ENCODE measurements around the gene TRIM3. TPM values are rescaled to one million over a fixed set of nuclear protein-coding genes. Genes with fewer than 3 reads are reported as not detected.
A peak's percentile ranks its signal among the peaks of the same experiment; 100 is the strongest.

The TRIM3 gene
- total RNA-seq, 1 experiment from 2014 or later, result 27.2 TPM

GRCh38 chr11:6481012-6481923 is 7.5 kb upstream of the TRIM3 start, which contains the start of the genes ARFIP2 and TIMM10B:
TSS of gene ARFIP2 (minus strand) at chr11:6481331. CDS start at chr11:6480421, 910 bp downstream.
TSS of gene TIMM10B (plus strand) at chr11:6481501. CDS start at chr11:6481517, 16 bp downstream.
- peak; percentile 96 for DNase-seq (ENCODE audit: low read depth)

DNA sequence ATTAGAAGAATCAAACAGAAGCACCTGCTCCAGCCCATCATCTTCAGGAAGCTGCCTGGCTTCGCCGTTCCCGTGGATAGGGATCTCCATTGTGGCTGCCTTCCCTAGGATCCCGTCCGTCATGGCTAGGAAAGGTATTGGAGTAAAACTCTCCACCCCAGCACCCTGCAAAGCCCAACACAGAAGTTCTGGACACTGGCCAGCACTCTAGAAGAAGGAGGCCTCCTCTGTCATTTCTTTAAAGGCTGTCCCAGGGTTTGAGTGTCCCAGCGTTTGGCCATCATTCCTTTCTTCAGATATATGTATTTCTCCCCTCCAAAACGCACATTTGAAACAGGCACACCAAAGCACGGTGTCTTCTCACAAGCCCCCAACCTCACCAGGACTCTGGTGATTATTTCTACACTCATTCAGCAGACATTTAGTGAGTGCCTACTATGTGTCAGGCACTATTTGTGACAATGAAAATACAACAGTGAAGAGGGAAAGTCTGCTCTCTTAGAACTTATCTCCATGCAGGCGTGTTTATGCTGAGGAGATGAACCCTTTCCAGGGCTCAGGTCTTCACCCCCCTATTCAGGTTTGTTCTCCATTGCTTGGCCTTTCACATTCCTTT is 6.7 kb upstream of the TRIM3 start:
- no peak for DNase-seq (ENCODE audit: low read depth)

GRCh38 chr11:6476571-6476970 is 2.8 kb upstream of the TRIM3 start:
- no peak for DNase-seq (ENCODE audit: low read depth)

DNA sequence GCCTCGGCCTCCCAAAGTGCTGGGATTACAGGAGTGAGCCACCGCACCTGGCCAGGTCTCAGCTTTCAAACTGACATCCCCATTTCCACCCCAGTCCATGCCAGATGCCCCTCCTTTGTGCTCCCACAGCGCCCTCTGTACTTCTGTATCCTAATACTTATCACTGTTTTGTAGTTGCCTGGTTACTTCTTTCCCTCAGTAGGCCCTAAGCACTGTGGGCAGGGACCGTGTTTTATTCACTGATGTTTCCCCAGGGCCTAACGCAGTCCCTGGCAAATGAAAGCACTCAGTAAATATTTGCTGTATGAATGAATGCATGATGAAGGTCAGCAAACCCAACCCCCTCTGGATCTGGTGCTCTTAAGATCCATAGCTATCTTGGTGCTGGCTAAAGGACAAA is 2.2 kb upstream of the TRIM3 start:
- no peak for DNase-seq (ENCODE audit: low read depth)

GRCh38 chr11:6474806-6475500 is 1.2 kb upstream of the TRIM3 start:
- peak; percentile 5 for DNase-seq (ENCODE audit: low read depth)

GRCh38 chr11:6474413-6474792 is 662 bp upstream of the TRIM3 start:
- no peak for DNase-seq (ENCODE audit: low read depth)

DNA sequence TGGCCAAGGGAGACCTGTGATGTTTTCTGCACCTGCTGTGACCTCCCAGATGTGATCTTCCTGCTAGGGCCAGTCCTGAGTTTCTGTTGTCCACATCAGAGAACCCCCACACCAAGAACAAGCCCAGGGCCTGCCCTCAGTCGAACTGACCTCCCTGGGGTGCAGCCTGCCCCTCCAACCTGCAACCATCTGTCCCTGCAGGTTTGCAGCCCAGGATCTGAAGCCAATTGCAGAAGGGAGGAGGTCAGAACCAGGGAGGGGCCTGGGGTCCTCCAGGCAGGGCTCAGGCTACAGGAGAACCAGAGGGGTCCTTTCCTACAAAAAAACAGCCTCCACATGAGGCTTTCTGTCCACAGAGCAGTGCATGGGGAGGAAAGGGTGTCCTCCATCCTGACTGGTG is 807 bp downstream of the TRIM3 start:
- no peak for DNase-seq (ENCODE audit: low read depth)

DNA sequence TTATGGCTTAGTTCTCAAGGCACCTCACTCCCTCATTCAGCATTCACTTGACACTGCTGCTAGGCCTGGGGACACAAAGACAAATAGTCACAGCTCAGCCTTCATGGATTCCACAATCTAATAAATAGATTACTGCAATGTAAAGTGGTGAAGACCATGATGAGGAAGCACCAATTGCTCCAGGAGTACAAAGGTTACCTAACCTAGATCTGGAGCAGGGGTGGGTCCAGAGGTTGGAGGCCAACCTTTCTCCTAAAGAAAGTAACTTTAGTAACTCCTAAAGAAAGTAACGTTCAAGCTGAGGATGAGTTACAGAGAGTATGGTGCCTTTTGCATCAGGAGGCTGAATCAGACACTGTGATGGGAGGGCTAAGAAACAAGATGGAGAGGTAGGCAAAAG is 4.1 kb downstream of the TRIM3 start:
- DNase-seq (ENCODE audit: low read depth), result no peak

DNA sequence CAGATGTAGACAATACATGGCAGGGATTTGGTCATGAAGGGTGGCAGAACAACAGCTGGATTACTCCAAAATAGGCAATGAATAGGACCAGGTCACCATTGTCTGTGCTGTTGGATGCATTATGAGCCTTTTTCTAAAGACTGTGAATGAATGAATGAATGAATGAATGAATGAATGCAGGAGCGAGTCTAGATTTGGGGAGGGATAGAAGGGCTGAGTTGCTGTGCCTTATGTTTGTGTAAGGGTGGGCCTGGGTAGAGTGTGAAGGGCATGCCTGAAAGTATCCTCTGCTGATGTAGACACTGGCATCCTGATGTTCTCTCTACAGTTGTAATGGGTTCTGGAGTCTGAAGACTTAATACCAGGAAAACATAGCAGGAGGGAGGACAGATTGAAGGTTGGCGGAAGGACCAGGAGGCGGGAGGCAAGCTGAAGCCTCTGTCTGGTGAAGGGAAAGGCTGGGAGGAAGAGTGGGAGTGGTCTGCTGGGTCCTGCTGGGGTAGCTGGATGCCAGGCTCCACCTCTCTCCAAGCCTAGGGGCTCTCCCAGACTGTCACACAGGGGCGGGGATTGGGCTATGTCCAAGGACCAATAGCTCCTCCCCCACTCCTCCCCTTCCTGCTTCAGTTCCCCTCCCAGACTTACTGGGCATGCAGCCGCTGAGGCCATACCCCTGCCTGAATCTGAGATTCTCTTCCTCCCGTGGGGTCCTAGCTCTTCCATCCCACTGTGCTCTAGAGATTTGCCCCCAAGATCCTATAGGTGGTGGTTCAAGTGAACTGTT is 4.8 kb downstream of the TRIM3 start:
- DNase-seq (ENCODE audit: low read depth), result peak; percentile 84

DNA sequence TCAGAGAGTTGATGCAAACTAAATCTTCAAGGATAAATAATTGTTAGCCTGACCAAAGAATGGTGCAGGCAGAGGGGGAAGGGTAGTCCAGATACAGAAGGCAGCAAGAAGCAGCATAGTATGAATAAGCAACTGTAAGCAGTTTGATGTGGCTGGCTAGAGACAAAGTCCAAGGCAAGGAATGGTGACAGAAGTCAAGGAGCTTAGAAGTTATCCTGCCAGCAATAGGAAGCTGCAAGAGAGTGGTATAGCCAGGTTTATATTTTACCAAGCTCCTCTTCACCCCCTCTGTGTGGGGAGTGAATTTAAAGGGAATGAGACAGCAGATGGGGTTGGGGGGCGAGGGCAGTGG is 14.7 kb downstream of the TRIM3 start:
- no peak for DNase-seq (ENCODE audit: low read depth)

DNA sequence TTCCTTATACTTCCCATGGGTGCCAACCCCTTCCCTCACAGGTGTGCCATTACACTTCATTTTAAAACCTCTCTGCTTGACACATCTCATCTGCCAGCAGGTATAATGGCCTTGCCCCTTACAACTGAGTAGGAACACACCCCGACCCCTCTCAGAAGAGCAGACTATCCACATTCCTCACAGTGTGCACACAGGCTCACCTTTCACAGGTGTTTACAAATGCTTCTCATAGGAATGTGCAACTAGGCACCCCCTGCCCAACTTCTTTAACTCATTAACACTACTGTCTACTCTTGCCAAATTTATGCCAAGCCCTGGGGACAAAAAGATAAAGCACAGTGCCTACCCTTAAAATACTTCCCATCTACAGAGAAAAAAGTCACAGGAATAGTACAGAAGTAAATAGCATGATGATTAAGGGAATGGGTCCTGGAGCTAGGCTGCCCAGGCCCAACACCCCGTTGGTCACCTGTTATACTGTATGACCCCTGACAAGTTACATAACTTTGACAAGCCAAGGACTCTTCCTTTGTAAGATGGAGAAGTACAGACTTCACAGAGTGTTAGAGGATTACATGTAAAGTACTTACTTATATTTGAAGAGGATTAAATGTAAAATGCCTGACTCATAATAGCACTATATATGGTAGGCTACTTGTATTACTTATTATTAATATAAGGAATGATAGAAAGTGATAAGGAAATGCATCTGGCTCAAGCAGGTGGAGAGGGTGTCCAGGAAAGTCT is 15.2 kb downstream of the TRIM3 start:
- no peak for DNase-seq (ENCODE audit: low read depth)

DNA sequence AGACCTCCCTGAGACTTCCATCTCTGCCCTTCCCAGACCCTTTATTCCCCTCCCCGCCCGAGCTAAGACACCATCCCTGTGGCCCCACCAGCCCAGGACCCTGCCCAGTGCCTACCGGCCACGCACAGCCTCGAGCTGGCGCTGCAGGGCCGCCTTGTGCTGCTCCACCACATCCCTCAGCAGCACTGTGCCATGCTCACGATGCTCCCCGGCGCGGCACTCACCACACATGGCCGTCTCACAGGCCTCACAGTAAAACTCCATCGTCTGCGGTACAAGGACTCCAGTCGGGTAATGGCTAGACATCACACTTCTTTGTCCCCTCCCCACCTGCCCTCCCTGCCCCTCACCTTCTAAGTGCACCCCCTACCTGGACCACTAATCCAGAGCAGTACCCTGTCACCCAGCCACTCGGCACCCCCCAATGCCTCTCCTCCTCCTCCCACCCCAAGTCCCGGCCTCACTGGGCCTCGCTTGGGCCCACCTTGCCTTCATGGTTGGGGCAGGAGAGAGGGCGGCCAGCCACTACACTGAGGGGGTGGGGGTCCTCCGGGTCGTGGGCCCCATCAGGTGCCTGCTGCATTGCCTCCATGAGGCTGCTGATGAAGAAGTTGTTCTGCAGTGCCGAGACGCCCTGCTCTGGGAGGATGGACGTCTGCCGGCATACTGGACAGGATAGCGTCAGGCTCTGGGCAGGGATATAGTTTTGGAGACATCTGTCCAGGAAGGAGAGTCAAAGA is 16.0 kb downstream of the TRIM3 start:
- DNase-seq (ENCODE audit: low read depth), result no peak

- no peak for DNase-seq (ENCODE audit: low read depth)
Measured at GRCh38 chr11:6456361-6457073, 17.2 kb downstream of the TRIM3 start.

- DNase-seq (ENCODE audit: low read depth), result no peak
Measured at GRCh38 chr11:6455070-6455469, 18.7 kb downstream of the TRIM3 start.

GRCh38 chr11:6453152-6453551 is 20.6 kb downstream of the TRIM3 start:
- no peak for DNase-seq (ENCODE audit: low read depth)

DNA sequence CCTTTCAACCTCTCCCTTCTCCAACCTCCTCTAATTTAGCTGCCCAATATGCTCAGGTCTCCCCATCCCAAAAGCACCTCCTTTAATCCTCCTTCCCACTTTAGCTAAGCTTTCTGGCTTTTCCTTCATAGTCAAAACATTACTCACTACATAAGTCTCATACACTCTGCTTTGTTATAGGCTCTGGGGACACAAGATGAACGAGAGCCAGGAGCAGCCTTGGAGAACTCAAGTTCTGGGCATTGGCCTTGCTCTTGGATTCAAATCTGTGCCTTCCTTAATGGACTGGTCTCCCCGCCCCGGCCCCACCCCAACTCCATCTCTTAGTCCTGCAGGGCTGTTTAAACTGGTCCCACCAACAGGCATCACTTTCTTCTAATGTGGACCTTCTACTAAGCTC is 21.5 kb downstream of the TRIM3 start:
- DNase-seq (ENCODE audit: low read depth), result no peak

GRCh38 chr11:6448574-6448973 is 25.2 kb downstream of the TRIM3 start:
- DNase-seq (ENCODE audit: low read depth), result no peak

DNA sequence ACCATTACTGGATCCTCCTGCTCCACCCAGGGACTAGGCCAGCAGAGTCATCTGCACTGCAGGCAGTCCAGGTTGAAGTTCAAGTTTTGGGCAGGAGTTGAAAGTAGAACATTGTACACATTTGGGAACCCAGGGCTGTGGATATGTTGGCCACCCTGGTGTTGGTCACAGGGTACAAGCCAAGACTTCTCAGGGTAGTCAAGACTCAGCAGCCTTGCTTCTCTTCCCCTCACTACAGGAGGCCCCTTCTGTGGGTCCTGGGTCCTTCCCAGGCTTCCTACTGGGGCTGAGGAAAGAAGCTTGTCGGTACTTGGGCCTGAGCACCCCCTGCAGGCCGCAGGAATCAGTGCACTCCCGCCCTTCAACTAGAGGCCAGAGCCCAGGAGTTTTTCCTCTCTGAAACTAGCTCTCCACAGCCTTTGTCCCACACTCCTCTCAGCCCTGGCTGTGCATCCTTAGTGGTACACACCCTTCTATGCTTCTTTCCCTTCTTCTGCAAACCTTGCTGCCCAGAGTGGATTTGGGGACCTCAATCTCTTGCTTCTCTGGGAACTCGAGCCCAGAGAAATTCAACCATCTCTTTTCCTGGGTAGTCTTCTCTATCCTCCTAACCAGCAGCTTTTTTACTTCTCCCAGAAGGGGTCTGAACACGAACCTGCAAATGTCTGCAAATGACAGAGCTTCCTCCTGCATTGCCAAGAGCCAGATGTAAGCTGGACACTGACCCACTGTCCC is 30.3 kb downstream of the TRIM3 start:
- peak; percentile 53 for DNase-seq (ENCODE audit: low read depth)

GRCh38 chr11:6442441-6442840 is 31.3 kb downstream of the TRIM3 start:
- no peak for DNase-seq (ENCODE audit: low read depth)
